Glutamatergic neuron (in vitro differentiated cells): ENCODE results near the gene ZFHX3. TPM values are rescaled to one million over a fixed set of nuclear protein-coding genes. Genes with fewer than 3 reads are reported as not detected.

ENCODE experiments used
- DNase-seq: peaks from one replicate; pipeline ENCODE4 v3.0.0; 2022
- H3K27ac Mint-ChIP-seq: one replicate; pipeline ENCODE4 v1.8.0; 2020; ENCODE audit warnings: mild to moderate bottlenecking, mixed read lengths, inconsistent platforms; ENCODE audit not compliant: unreplicated experiment
- H3K27me3 Mint-ChIP-seq: one replicate; pipeline ENCODE4 v1.8.0; 2020; ENCODE audit warnings: mild to moderate bottlenecking, moderate library complexity, mixed read lengths, inconsistent platforms; ENCODE audit not compliant: unreplicated experiment
- H3K36me3 Mint-ChIP-seq: one replicate; pipeline ENCODE4 v1.8.0; 2020; ENCODE audit warnings: mild to moderate bottlenecking, mixed read lengths, inconsistent platforms; ENCODE audit not compliant: unreplicated experiment
- H3K4me1 Mint-ChIP-seq: one replicate; pipeline ENCODE4 v1.8.0; 2020; ENCODE audit warnings: mild to moderate bottlenecking, low read depth, mixed read lengths, inconsistent platforms; ENCODE audit not compliant: unreplicated experiment
- H3K4me3 Mint-ChIP-seq: one replicate; pipeline ENCODE4 v1.8.0; 2020; ENCODE audit warnings: mild to moderate bottlenecking, mixed read lengths, inconsistent platforms; ENCODE audit not compliant: unreplicated experiment
- H3K9me3 Mint-ChIP-seq: one replicate; pipeline ENCODE4 v1.8.0; 2020; ENCODE audit warnings: mild to moderate bottlenecking, moderate library complexity, mixed read lengths, inconsistent platforms; ENCODE audit not compliant: unreplicated experiment
- total RNA-seq: library from RNA; stranded (reverse); fragmentation: NEBNext Ultra II Directional; extraction: Animal tissue kit (Norgen Biotek cat#: 25700); gene quantifications from one replicate; pipeline ENCODE4 v1.2.1, GENCODE V29; 2021; ENCODE audit not compliant: unreplicated experiment
- TF ChIP-seq, protein P1 (sequence below): fragments of 200-600 bp; sonication (generic); IDR thresholded peaks from one replicate; pipeline ENCODE4 v1.5.0; 2021; ENCODE audit not compliant: partially characterized antibody, unreplicated experiment

The ZFHX3 gene
- total RNA-seq, 1 donor from 2014 or later = 6.8 TPM

DNA sequence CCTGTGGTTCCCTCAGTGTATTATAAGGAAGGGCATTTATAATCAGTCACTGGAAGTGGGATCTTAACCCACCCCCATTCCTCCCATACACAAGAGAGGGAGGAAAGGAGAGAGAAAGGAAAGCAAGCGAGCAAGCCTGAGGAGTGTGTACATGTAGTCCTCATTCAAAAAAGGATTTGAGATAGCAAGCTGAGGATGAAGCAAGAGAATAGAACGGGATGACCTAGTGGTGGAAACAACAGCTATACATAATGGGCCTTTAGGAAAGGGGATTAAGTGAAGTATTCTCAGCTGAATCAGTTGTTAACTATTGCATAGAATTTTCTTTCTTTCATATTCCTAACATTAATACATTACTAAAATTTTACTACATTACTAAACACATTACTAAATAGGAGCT lies 281.4 kb downstream of the ZFHX3 start:
- TF ChIP-seq, protein P1, sequence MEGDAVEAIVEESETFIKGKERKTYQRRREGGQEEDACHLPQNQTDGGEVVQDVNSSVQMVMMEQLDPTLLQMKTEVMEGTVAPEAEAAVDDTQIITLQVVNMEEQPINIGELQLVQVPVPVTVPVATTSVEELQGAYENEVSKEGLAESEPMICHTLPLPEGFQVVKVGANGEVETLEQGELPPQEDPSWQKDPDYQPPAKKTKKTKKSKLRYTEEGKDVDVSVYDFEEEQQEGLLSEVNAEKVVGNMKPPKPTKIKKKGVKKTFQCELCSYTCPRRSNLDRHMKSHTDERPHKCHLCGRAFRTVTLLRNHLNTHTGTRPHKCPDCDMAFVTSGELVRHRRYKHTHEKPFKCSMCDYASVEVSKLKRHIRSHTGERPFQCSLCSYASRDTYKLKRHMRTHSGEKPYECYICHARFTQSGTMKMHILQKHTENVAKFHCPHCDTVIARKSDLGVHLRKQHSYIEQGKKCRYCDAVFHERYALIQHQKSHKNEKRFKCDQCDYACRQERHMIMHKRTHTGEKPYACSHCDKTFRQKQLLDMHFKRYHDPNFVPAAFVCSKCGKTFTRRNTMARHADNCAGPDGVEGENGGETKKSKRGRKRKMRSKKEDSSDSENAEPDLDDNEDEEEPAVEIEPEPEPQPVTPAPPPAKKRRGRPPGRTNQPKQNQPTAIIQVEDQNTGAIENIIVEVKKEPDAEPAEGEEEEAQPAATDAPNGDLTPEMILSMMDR = no peak
- no peak for DNase-seq
- Mint-ChIP-seq H3K27ac (no peak overlapping the region), H3K27me3 (no peaks in the 10 kb centered on the region), H3K9me3 (peaks cover 2% of the 10 kb centered on the region), H3K4me1 (no peaks in the 10 kb centered on the region), H3K4me3 (no peak overlapping the region), H3K36me3 (peaks cover 4% of the 10 kb centered on the region)

GRCh38 chr16:72764015-72764654 lies 283.8 kb downstream of the ZFHX3 start:
- H3K27me3 Mint-ChIP-seq = no peaks in the 10 kb centered on the region
- DNase-seq = no peak
- no peaks in the 10 kb centered on the region for H3K36me3 Mint-ChIP-seq
- H3K9me3 Mint-ChIP-seq = no peaks in the 10 kb centered on the region
- H3K4me1 Mint-ChIP-seq = no peaks in the 10 kb centered on the region
- H3K27ac Mint-ChIP-seq = no peak overlapping the region
- no peak overlapping the region for H3K4me3 Mint-ChIP-seq
- TF ChIP-seq, protein P1 = no peak

DNA sequence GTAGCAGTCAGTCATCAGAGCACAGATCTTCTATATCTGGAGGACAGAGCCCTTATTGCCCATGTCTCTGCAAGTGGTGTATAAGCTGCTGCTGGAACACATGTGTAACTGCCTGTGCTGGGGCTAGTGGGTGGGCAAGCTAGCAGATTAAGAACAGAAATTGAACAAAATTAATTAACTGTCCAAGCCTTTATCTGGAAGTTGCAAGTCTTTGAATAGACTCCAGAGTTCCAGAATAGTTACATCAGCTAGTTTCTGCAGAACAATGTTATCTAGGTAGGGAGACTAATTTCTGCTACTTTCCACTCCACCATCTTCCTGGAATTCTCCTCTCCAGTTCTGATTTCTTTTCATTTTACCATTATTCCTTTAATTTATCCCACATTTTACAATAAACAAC lies 287.3 kb downstream of the ZFHX3 start:
- Mint-ChIP-seq H3K27me3 (no peaks in the 10 kb centered on the region), H3K4me1 (no peaks in the 10 kb centered on the region), H3K9me3 (no peaks in the 10 kb centered on the region), H3K4me3 (no peak overlapping the region), H3K27ac (no peak overlapping the region), H3K36me3 (no peaks in the 10 kb centered on the region)
- TF ChIP-seq, protein P1 = no peak
- no peak for DNase-seq

- no peak overlapping the region for H3K27ac Mint-ChIP-seq
- no peak overlapping the region for H3K4me3 Mint-ChIP-seq
- no peaks in the 10 kb centered on the region for H3K27me3 Mint-ChIP-seq
- H3K4me1 Mint-ChIP-seq = no peaks in the 10 kb centered on the region
- no peak for DNase-seq
- no peaks in the 10 kb centered on the region for H3K36me3 Mint-ChIP-seq
- H3K9me3 Mint-ChIP-seq = no peaks in the 10 kb centered on the region
- TF ChIP-seq, protein P1 = no peak
These were observed 294.0 kb downstream of the ZFHX3 start for GRCh38 chr16:72753881-72754280.

GRCh38 chr16:72752004-72752695 lies 295.8 kb downstream of the ZFHX3 start:
- no peak overlapping the region for H3K27ac Mint-ChIP-seq
- DNase-seq = no peak
- TF ChIP-seq, protein P1 = no peak
- peaks cover 2% of the 10 kb centered on the region for H3K4me1 Mint-ChIP-seq
- H3K4me3 Mint-ChIP-seq = no peak overlapping the region
- no peaks in the 10 kb centered on the region for H3K27me3 Mint-ChIP-seq
- no peaks in the 10 kb centered on the region for H3K36me3 Mint-ChIP-seq
- H3K9me3 Mint-ChIP-seq = no peaks in the 10 kb centered on the region
